H9 (cell line): ENCODE measurements around the gene TAOK1. TPM values are rescaled to one million over a fixed set of nuclear protein-coding genes. Genes with fewer than 3 reads are reported as not detected.

Source experiments
- DNase-seq: peaks from one replicate; pipeline ENCODE4 v3.0.0-alpha.2; 2017
- H2AFZ ChIP-seq: one replicate; pipeline ENCODE4 v1.6.1; 2013; ENCODE audit warnings: mild to moderate bottlenecking, low read length, control low read depth, moderate library complexity
- H2AK5ac ChIP-seq: 2 replicates; pipeline ENCODE4 v1.6.1; 2013; ENCODE audit warnings: low read length, control low read depth, mixed read lengths; ENCODE audit not compliant: insufficient read length
- H2BK120ac ChIP-seq: one replicate; pipeline ENCODE4 v1.6.1; 2013; ENCODE audit warnings: low read depth, mild to moderate bottlenecking, low read length, control low read depth, inconsistent platforms; ENCODE audit not compliant: poor library complexity, severe bottlenecking
- H2BK12ac ChIP-seq: 2 replicates; pipeline ENCODE4 v1.6.1; 2013; ENCODE audit warnings: low read length, control low read depth, mixed read lengths, low read depth; ENCODE audit not compliant: insufficient read length
- H2BK15ac ChIP-seq: 2 replicates; pipeline ENCODE4 v1.6.1; 2013; ENCODE audit warnings: low read depth, low read length, control low read depth
- H2BK20ac ChIP-seq: one replicate; pipeline ENCODE4 v1.6.1; 2013; ENCODE audit warnings: low read depth, mild to moderate bottlenecking, low read length, control low read depth, inconsistent platforms; ENCODE audit not compliant: poor library complexity, severe bottlenecking
- H2BK5ac ChIP-seq: 2 replicates; pipeline ENCODE4 v1.6.1; 2013; ENCODE audit warnings: low read length, control low read depth, mixed read lengths; ENCODE audit not compliant: insufficient read length
- H3K14ac ChIP-seq: 2 replicates; pipeline ENCODE4 v1.6.1; 2013; ENCODE audit warnings: low read length, control low read depth; ENCODE audit not compliant: insufficient read depth
- H3K18ac ChIP-seq: 2 replicates; pipeline ENCODE4 v1.6.1; 2013; ENCODE audit warnings: low read depth, mild to moderate bottlenecking, mixed read lengths, low read length, control low read depth; ENCODE audit not compliant: insufficient read length
- H3K23ac ChIP-seq: 2 replicates; pipeline ENCODE4 v1.6.1; 2013; ENCODE audit warnings: low read length, control low read depth, mixed read lengths, low read depth; ENCODE audit not compliant: insufficient read length
- H3K23me2 ChIP-seq: 2 replicates; pipeline ENCODE4 v1.6.1; 2013; ENCODE audit warnings: low read depth, mild to moderate bottlenecking, mixed read lengths, low read length, control low read depth; ENCODE audit not compliant: insufficient read length, poor library complexity, severe bottlenecking
- H3K27ac ChIP-seq: 2 replicates; pipeline ENCODE4 v1.5.1; 2013; ENCODE audit warnings: low read length, control low read depth, mixed read lengths, low read depth; ENCODE audit not compliant: insufficient read length
- H3K27me3 ChIP-seq: 2 replicates; pipeline ENCODE4 v1.6.1; 2013; ENCODE audit warnings: low read length, control low read depth, inconsistent platforms; ENCODE audit not compliant: insufficient read depth
- H3K4ac ChIP-seq: 2 replicates; pipeline ENCODE4 v1.6.1; 2013; ENCODE audit warnings: low read depth, mild to moderate bottlenecking, control low read depth, inconsistent platforms, low read length, moderate library complexity
- H3K4me1 ChIP-seq: 2 replicates; pipeline ENCODE4 v1.6.1; 2013; ENCODE audit warnings: low read length, control low read depth, inconsistent platforms; ENCODE audit not compliant: insufficient read depth
- H3K4me2 ChIP-seq: 2 replicates; pipeline ENCODE4 v1.6.1; 2013; ENCODE audit warnings: low read length, control low read depth, mixed read lengths; ENCODE audit not compliant: insufficient read length, insufficient read depth
- H3K56ac ChIP-seq: 2 replicates; pipeline ENCODE4 v1.6.1; 2013; ENCODE audit warnings: low read depth, mild to moderate bottlenecking, mixed read lengths, low read length, control low read depth; ENCODE audit not compliant: insufficient read length
- H3K79me1 ChIP-seq: 2 replicates; pipeline ENCODE4 v1.6.1; 2013; ENCODE audit warnings: low read depth, mild to moderate bottlenecking, moderate library complexity, low read length, control low read depth, inconsistent platforms; ENCODE audit not compliant: insufficient read depth, poor library complexity, severe bottlenecking
- H3K79me2 ChIP-seq: 2 replicates; pipeline ENCODE4 v1.6.1; 2013; ENCODE audit warnings: low read length, control low read depth, inconsistent platforms; ENCODE audit not compliant: insufficient read depth
- H3K9ac ChIP-seq: 2 replicates; pipeline ENCODE4 v1.6.1; 2013; ENCODE audit warnings: low read length, control low read depth, mixed read lengths; ENCODE audit not compliant: insufficient read length; ENCODE audit errors: extremely low read depth
- H3K9me3 ChIP-seq: one replicate; pipeline ENCODE4 v1.6.1; 2013; ENCODE audit warnings: low read depth, low read length, inconsistent platforms; ENCODE audit not compliant: control insufficient read depth
- H3T11ph ChIP-seq: one replicate; pipeline ENCODE4 v1.6.1; 2013; ENCODE audit warnings: mild to moderate bottlenecking, low read length, control low read depth, inconsistent platforms
- H4K20me1 ChIP-seq: one replicate; pipeline ENCODE4 v1.6.1; 2013; ENCODE audit not compliant: control insufficient read depth, insufficient read length, insufficient read depth
- H4K5ac ChIP-seq: 2 replicates; pipeline ENCODE4 v1.6.1; 2013; ENCODE audit warnings: low read depth, mild to moderate bottlenecking, mixed read lengths, low read length, control low read depth; ENCODE audit not compliant: insufficient read length
- H4K8ac ChIP-seq: replicated peaks from 2 replicates; pipeline ENCODE4 v1.6.1; 2013; ENCODE audit warnings: low read length, control low read depth, mixed read lengths, low read depth; ENCODE audit not compliant: insufficient read length
- H4K91ac ChIP-seq: 2 replicates; pipeline ENCODE4 v1.6.1; 2013; ENCODE audit warnings: low read depth, mild to moderate bottlenecking, moderate library complexity, mixed read lengths, low read length, control low read depth; ENCODE audit not compliant: insufficient read length
- H3K27ac Mint-ChIP-seq, 3 experiments: 2 replicates in 2 of 3; 3 replicates in 1 of 3; pipeline ENCODE4 v1.8.0; 2020 to 2021; ENCODE audit warnings: mixed read lengths in 3 of 3, mild to moderate bottlenecking in 1 of 3, moderate library complexity in 1 of 3
- H3K27me3 Mint-ChIP-seq: 2 replicates; pipeline ENCODE4 v1.8.0; 2021; ENCODE audit warnings: low read depth, mild to moderate bottlenecking, moderate library complexity, mixed read lengths
- H3K36me3 Mint-ChIP-seq, 3 experiments: 2 replicates in 2 of 3; 3 replicates in 1 of 3; pipeline ENCODE4 v1.8.0; 2020 to 2021; ENCODE audit warnings: low read depth in 3 of 3, mixed read lengths in 3 of 3; ENCODE audit not compliant: insufficient read depth in 1 of 3
- H3K4me1 Mint-ChIP-seq, 2 experiments: 2 replicates each; pipeline ENCODE4 v1.8.0; 2020; ENCODE audit warnings: mixed read lengths in 2 of 2
- H3K4me3 Mint-ChIP-seq, 2 experiments: 2 replicates in 1 of 2; 3 replicates in 1 of 2; pipeline ENCODE4 v1.8.0; 2020 to 2021; ENCODE audit warnings: mild to moderate bottlenecking in 2 of 2, mixed read lengths in 2 of 2, moderate library complexity in 1 of 2
- H3K9me3 Mint-ChIP-seq, 2 experiments: 2 replicates in 1 of 2; 3 replicates in 1 of 2; pipeline ENCODE4 v1.8.0; 2020; ENCODE audit warnings: mild to moderate bottlenecking in 2 of 2, mixed read lengths in 2 of 2, moderate library complexity in 1 of 2
- CTCF ChIP-seq: fragments of 200-600 bp; sonication (generic); conservative IDR thresholded peaks from 3 replicates; pipeline ENCODE4 v1.8.0; 2021; ENCODE audit warnings: antibody characterized with exemption, mild to moderate bottlenecking
- WGBS: extraction: QIAGEN DNeasy Blood & Tissue Kit; methylation state at CpG from one replicate; pipeline ENCODE4 v1.1.7; 2013; ENCODE audit warnings: missing lambda C conversion rate, low lambda C conversion rate, mixed read lengths; ENCODE audit not compliant: insufficient read length; ENCODE audit errors: extremely low coverage; 5-methylcytosine and 5-hydroxymethylcytosine counted together
- long read RNA-seq: library from polyadenylated mRNA; unstranded; transcript quantifications from one replicate; pipeline ENCODE4 v2.0.0, GENCODE V29; 2020
- total RNA-seq: library from RNA; stranded (reverse); gene quantifications from 2 replicates; pipeline ENCODE4 v1.2.1, GENCODE V29; 2021

The TAOK1 gene
- 85.9 and 93.0 TPM in 2 replicates for total RNA-seq
- long read RNA-seq, partial matches to known transcripts, result 9 of 19 reads
- long read RNA-seq, other reads (novel, unspliced or antisense), result 10 of 19 reads

GRCh38 chr17:29389982-29390850 is at the start of gene TAOK1:
Gene TAOK1 (plus strand): TSS chr17:29390363. CDS start chr17:29451549, 61,186 bp downstream.
- Histone ChIP-seq H3K9me3 (no peaks in the 10 kb centered on the region), H2BK12ac (peak within 1 kb of the TSS; percentile 76), H4K8ac (no peak within 1 kb of the TSS), H2BK5ac (peak within 1 kb of the TSS; percentile 83), H3K14ac (peak within 1 kb of the TSS; percentile 87), H2BK120ac (no peak within 1 kb of the TSS), H3K27ac (no peak within 1 kb of the TSS), H4K5ac (no peak within 1 kb of the TSS), H3K23ac (no peak within 1 kb of the TSS), H2BK20ac (no peak within 1 kb of the TSS), H3K4me2 (peak within 1 kb of the TSS; percentile 78), H3K23me2 (peaks cover 13% of the 10 kb centered on the region), H3K79me1 (no peaks in the 10 kb centered on the region), H2AK5ac (no peak within 1 kb of the TSS), H3K56ac (no peak within 1 kb of the TSS), H2AFZ (peak within 1 kb of the TSS; percentile 61), H4K20me1 (no peaks in the 10 kb centered on the region), H4K91ac (peak within 1 kb of the TSS; percentile 82), H3K27me3 (no peaks in the 10 kb centered on the region), H3K18ac (peak within 1 kb of the TSS; percentile 93), H3K9ac (peak within 1 kb of the TSS; percentile 93), H2BK15ac (no peak within 1 kb of the TSS), H3K4ac (no peak within 1 kb of the TSS), H3K79me2 (peaks cover 27% of the 10 kb centered on the region; the same call in 1 of the 2 replicates), H3T11ph (no peak within 1 kb of the TSS), H3K4me1 (peaks cover 3% of the 10 kb centered on the region; the same call in 1 of the 2 replicates)
- no peak for TF ChIP-seq CTCF
- DNase-seq, result peak; percentile 99
- H3K4me3 Mint-ChIP-seq, result peak within 1 kb of the TSS; percentile 90 to 98
- no peaks in the 10 kb centered on the region for H3K27me3 Mint-ChIP-seq
- peaks cover 3 to 5% (median 4%) of the 10 kb centered on the region in 3 experiments; a peak in 4 of 7 replicates for H3K36me3 Mint-ChIP-seq
- peaks cover 0 to 2% of the 10 kb centered on the region in 2 experiments; a peak in 2 of 5 replicates for H3K9me3 Mint-ChIP-seq
- no CpG with 5 or more reads among the region's 87 CpGs for WGBS
- peaks cover 31 to 34% of the 10 kb centered on the region in 2 experiments for H3K4me1 Mint-ChIP-seq
- H3K27ac Mint-ChIP-seq, result peak within 1 kb of the TSS; percentile 83 to 98 (median 97)
